ENCODE measurements around the gene ERC2.

Gene ERC2

GRCh38 chr3:55765906-55766701 lies 702.2 kb downstream of the ERC2 start:
- Histone ChIP-seq H3K4me1 (ENCODE audit: control insufficient read depth, insufficient read depth, low read length) (no peaks in the 10 kb centered on the region), H3K4me3 (ENCODE audit: low read depth, low read length) (no peak overlapping the region), H3K36me3 (ENCODE audit: control insufficient read depth, insufficient read depth, low read length) (no peaks in the 10 kb centered on the region), H3K9ac (ENCODE audit: low read depth, low read length) (no peak overlapping the region), H3K9me3 (ENCODE audit: control insufficient read depth, insufficient read depth, low read length) (no peaks in the 10 kb centered on the region), H3K27ac (ENCODE audit: low read depth, low read length) (no peak overlapping the region), H3K27me3 (ENCODE audit: control insufficient read depth, insufficient read depth, low read length) (no peaks in the 10 kb centered on the region)

DNA sequence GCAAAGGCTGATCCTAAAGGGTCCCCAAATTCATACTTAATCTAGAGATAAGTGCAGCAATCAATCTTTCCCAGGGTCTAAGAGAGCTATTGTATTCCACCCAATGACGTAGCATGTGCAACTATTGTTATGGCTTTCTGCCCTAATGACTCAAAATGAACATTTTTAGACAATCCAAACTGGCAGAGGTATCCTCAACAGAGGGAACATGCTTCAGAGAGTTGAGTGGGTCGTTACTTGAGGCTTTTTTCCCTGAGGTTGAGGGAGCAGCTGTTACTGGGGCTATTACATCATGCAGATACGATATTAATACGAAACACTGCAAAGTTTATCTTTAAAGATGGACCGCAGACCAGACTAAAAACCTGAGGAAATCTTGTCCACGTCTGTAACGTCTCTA lies 702.9 kb downstream of the ERC2 start:
- Histone ChIP-seq H3K4me1 (ENCODE audit: control insufficient read depth, insufficient read depth, low read length) (no peaks in the 10 kb centered on the region), H3K27ac (ENCODE audit: low read depth, low read length) (no peak overlapping the region), H3K4me3 (ENCODE audit: low read depth, low read length) (no peak overlapping the region), H3K36me3 (ENCODE audit: control insufficient read depth, insufficient read depth, low read length) (no peaks in the 10 kb centered on the region), H3K27me3 (ENCODE audit: control insufficient read depth, insufficient read depth, low read length) (no peaks in the 10 kb centered on the region), H3K9ac (ENCODE audit: low read depth, low read length) (no peak overlapping the region), H3K9me3 (ENCODE audit: control insufficient read depth, insufficient read depth, low read length) (no peaks in the 10 kb centered on the region)

DNA sequence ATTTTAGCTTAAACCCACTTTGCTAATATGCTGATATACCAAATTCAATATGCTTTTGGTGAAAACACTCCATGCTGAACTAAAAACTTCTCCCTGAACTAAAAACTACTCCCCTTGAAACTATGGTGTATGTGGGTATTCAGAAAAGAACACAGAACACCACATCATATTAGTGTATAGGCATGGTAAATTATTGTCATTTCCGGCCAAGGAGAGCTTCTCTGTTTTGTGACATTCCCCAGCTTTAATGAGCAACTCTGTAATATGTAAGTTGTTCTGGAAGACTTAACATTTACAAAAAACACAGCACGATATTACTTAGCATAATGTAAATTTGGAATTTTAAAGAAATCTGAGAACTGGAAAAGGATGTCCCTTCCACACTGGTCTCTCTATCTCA lies 711.3 kb downstream of the ERC2 start:
- H3K4me3 ChIP-seq (ENCODE audit: low read depth, low read length) = no peak overlapping the region
- no peak overlapping the region for H3K9ac ChIP-seq (ENCODE audit: low read depth, low read length)
- no peaks in the 10 kb centered on the region for H3K9me3 ChIP-seq (ENCODE audit: control insufficient read depth, insufficient read depth, low read length)
- no peaks in the 10 kb centered on the region for H3K36me3 ChIP-seq (ENCODE audit: control insufficient read depth, insufficient read depth, low read length)
- no peaks in the 10 kb centered on the region for H3K27me3 ChIP-seq (ENCODE audit: control insufficient read depth, insufficient read depth, low read length)
- H3K27ac ChIP-seq (ENCODE audit: low read depth, low read length) = no peak overlapping the region
- peaks cover 13% of the 10 kb centered on the region for H3K4me1 ChIP-seq (ENCODE audit: control insufficient read depth, insufficient read depth, low read length)

DNA sequence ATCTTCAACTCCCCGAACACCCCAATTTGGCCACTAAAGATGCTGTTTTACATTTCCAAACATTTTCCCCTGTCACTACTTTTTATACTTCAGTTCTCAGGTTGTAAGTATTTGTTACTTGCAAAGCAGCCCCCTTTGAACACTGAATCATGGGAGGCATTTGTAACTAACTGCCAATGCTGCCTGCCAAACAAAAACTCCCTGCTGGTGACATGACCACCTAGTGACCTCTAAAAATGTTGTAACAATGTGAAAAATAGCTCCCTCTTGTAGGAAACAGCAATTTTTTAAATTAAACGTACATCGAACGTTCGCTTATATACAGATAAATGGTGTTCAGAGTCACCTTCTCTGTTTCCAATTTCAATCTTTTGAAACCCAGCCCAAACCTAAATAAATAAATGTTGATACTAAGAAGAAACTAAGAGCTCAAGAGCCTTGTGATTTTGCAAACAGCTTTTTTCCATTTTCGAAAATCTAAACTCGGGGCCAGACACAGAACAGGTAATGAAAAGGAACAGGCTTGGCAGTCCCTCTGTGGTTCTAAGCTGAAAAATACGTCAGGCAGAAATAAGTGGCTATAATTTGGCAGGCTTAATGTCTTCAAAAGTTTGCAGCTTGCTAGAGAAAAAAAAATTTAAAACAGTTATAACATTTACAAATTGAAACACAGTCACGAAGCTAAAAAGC lies 712.6 kb downstream of the ERC2 start:
- no peak overlapping the region for H3K27ac ChIP-seq (ENCODE audit: low read depth, low read length)
- no peak overlapping the region for H3K4me3 ChIP-seq (ENCODE audit: low read depth, low read length)
- H3K4me1 ChIP-seq (ENCODE audit: control insufficient read depth, insufficient read depth, low read length) = peaks cover 13% of the 10 kb centered on the region
- H3K27me3 ChIP-seq (ENCODE audit: control insufficient read depth, insufficient read depth, low read length) = no peaks in the 10 kb centered on the region
- H3K9ac ChIP-seq (ENCODE audit: low read depth, low read length) = no peak overlapping the region
- no peaks in the 10 kb centered on the region for H3K36me3 ChIP-seq (ENCODE audit: control insufficient read depth, insufficient read depth, low read length)
- H3K9me3 ChIP-seq (ENCODE audit: control insufficient read depth, insufficient read depth, low read length) = no peaks in the 10 kb centered on the region

- Histone ChIP-seq H3K36me3 (ENCODE audit: control insufficient read depth, insufficient read depth, low read length) (no peaks in the 10 kb centered on the region), H3K4me3 (ENCODE audit: low read depth, low read length) (no peak overlapping the region), H3K9ac (ENCODE audit: low read depth, low read length) (no peak overlapping the region), H3K4me1 (ENCODE audit: control insufficient read depth, insufficient read depth, low read length) (peaks cover 13% of the 10 kb centered on the region), H3K27ac (ENCODE audit: low read depth, low read length) (no peak overlapping the region), H3K27me3 (ENCODE audit: control insufficient read depth, insufficient read depth, low read length) (no peaks in the 10 kb centered on the region), H3K9me3 (ENCODE audit: control insufficient read depth, insufficient read depth, low read length) (no peaks in the 10 kb centered on the region)
Observed at GRCh38 chr3:55752911-55753310, 715.4 kb downstream of the ERC2 start.

GRCh38 chr3:55751730-55752129 lies 716.5 kb downstream of the ERC2 start:
- Histone ChIP-seq H3K36me3 (ENCODE audit: control insufficient read depth, insufficient read depth, low read length) (no peaks in the 10 kb centered on the region), H3K9ac (ENCODE audit: low read depth, low read length) (no peak overlapping the region), H3K9me3 (ENCODE audit: control insufficient read depth, insufficient read depth, low read length) (no peaks in the 10 kb centered on the region), H3K4me3 (ENCODE audit: low read depth, low read length) (no peak overlapping the region), H3K27ac (ENCODE audit: low read depth, low read length) (no peak overlapping the region), H3K27me3 (ENCODE audit: control insufficient read depth, insufficient read depth, low read length) (no peaks in the 10 kb centered on the region), H3K4me1 (ENCODE audit: control insufficient read depth, insufficient read depth, low read length) (peaks cover 10% of the 10 kb centered on the region)

- H3K9ac ChIP-seq (ENCODE audit: low read depth, low read length) = no peak overlapping the region
- H3K27me3 ChIP-seq (ENCODE audit: control insufficient read depth, insufficient read depth, low read length) = no peaks in the 10 kb centered on the region
- no peaks in the 10 kb centered on the region for H3K9me3 ChIP-seq (ENCODE audit: control insufficient read depth, insufficient read depth, low read length)
- H3K27ac ChIP-seq (ENCODE audit: low read depth, low read length) = no peak overlapping the region
- no peak overlapping the region for H3K4me3 ChIP-seq (ENCODE audit: low read depth, low read length)
- H3K36me3 ChIP-seq (ENCODE audit: control insufficient read depth, insufficient read depth, low read length) = no peaks in the 10 kb centered on the region
- peaks cover 6% of the 10 kb centered on the region for H3K4me1 ChIP-seq (ENCODE audit: control insufficient read depth, insufficient read depth, low read length)
Observed at GRCh38 chr3:55750525-55750924, 717.7 kb downstream of the ERC2 start.

GRCh38 chr3:55749036-55749435 lies 719.2 kb downstream of the ERC2 start:
- Histone ChIP-seq H3K4me1 (ENCODE audit: control insufficient read depth, insufficient read depth, low read length) (no peaks in the 10 kb centered on the region), H3K9ac (ENCODE audit: low read depth, low read length) (no peak overlapping the region), H3K4me3 (ENCODE audit: low read depth, low read length) (no peak overlapping the region), H3K27me3 (ENCODE audit: control insufficient read depth, insufficient read depth, low read length) (no peaks in the 10 kb centered on the region), H3K9me3 (ENCODE audit: control insufficient read depth, insufficient read depth, low read length) (no peaks in the 10 kb centered on the region), H3K27ac (ENCODE audit: low read depth, low read length) (no peak overlapping the region), H3K36me3 (ENCODE audit: control insufficient read depth, insufficient read depth, low read length) (no peaks in the 10 kb centered on the region)

GRCh38 chr3:55746808-55747413 lies 721.4 kb downstream of the ERC2 start:
- Histone ChIP-seq H3K4me3 (ENCODE audit: low read depth, low read length) (no peak overlapping the region), H3K27ac (ENCODE audit: low read depth, low read length) (no peak overlapping the region), H3K9me3 (ENCODE audit: control insufficient read depth, insufficient read depth, low read length) (no peaks in the 10 kb centered on the region), H3K27me3 (ENCODE audit: control insufficient read depth, insufficient read depth, low read length) (no peaks in the 10 kb centered on the region), H3K4me1 (ENCODE audit: control insufficient read depth, insufficient read depth, low read length) (peaks cover 5% of the 10 kb centered on the region; the same call in 1 of the 2 replicates), H3K9ac (ENCODE audit: low read depth, low read length) (no peak overlapping the region), H3K36me3 (ENCODE audit: control insufficient read depth, insufficient read depth, low read length) (no peaks in the 10 kb centered on the region)

GRCh38 chr3:55742832-55743136 lies 725.5 kb downstream of the ERC2 start:
- Histone ChIP-seq H3K9ac (ENCODE audit: low read depth, low read length) (no peak overlapping the region), H3K36me3 (ENCODE audit: control insufficient read depth, insufficient read depth, low read length) (no peaks in the 10 kb centered on the region), H3K4me3 (ENCODE audit: low read depth, low read length) (no peak overlapping the region), H3K4me1 (ENCODE audit: control insufficient read depth, insufficient read depth, low read length) (peaks cover 6% of the 10 kb centered on the region; the same call in 1 of the 2 replicates), H3K9me3 (ENCODE audit: control insufficient read depth, insufficient read depth, low read length) (no peaks in the 10 kb centered on the region), H3K27ac (ENCODE audit: low read depth, low read length) (no peak overlapping the region), H3K27me3 (ENCODE audit: control insufficient read depth, insufficient read depth, low read length) (no peaks in the 10 kb centered on the region)

Data from HUES48 (cell line).